Kidney capillary endothelial cell (primary cell): ENCODE results near the gene SHROOM4.
A peak's percentile ranks its signal among the peaks of the same experiment; 100 is the strongest.

Experiments
- DNase-seq: peaks from one replicate; pipeline ENCODE4 v3.0.0-alpha.2; 2018; ENCODE audit warnings: low spot score

The SHROOM4 gene

GRCh38 chrX:50615570-50616158 is 198.3 kb downstream of the SHROOM4 start:
- DNase-seq, result no peak

GRCh38 chrX:50614460-50614859 is 199.5 kb downstream of the SHROOM4 start:
- no peak for DNase-seq

- DNase-seq, result peak; percentile 44
These were observed 200.1 kb downstream of the SHROOM4 start for GRCh38 chrX:50613846-50614245.

GRCh38 chrX:50609796-50610195 is 204.2 kb downstream of the SHROOM4 start:
- DNase-seq, result no peak

GRCh38 chrX:50606300-50606950 is 207.6 kb downstream of the SHROOM4 start:
- no peak for DNase-seq

- no peak for DNase-seq
These were observed 217.9 kb downstream of the SHROOM4 start for GRCh38 chrX:50596056-50596455.

GRCh38 chrX:50594788-50595187 is 219.2 kb downstream of the SHROOM4 start:
- DNase-seq, result peak; percentile 77

- no peak for DNase-seq
These were observed 227.0 kb downstream of the SHROOM4 start for GRCh38 chrX:50586980-50587379.

- no peak for DNase-seq
These were observed 227.6 kb downstream of the SHROOM4 start for GRCh38 chrX:50586407-50586806.

- DNase-seq, result no peak
These were observed 232.6 kb downstream of the SHROOM4 start for GRCh38 chrX:50581405-50581804.

GRCh38 chrX:50579955-50580354 is 234.0 kb downstream of the SHROOM4 start:
- peak; percentile 48 for DNase-seq

- DNase-seq, result no peak
These were observed 236.7 kb downstream of the SHROOM4 start for GRCh38 chrX:50577326-50577725.

GRCh38 chrX:50567636-50568035 is 246.4 kb downstream of the SHROOM4 start:
- no peak for DNase-seq

GRCh38 chrX:50565718-50566117 is 248.3 kb downstream of the SHROOM4 start:
- DNase-seq, result no peak
